IPS-18c (cell line): Measurements from ENCODE around the gene CCDC179.

ENCODE experiments used
- H3K4me3 ChIP-seq: 2 replicates; pipeline ENCODE4 v1.7.0; 2013; ENCODE audit warnings: low read depth, mild to moderate bottlenecking, low read length, moderate library complexity; ENCODE audit not compliant: insufficient read depth
- H3K9me3 ChIP-seq: one replicate; pipeline ENCODE4 v1.6.1; 2013; ENCODE audit warnings: mild to moderate bottlenecking, low read length, moderate library complexity; ENCODE audit not compliant: control insufficient read depth, insufficient read depth

Gene CCDC179

DNA sequence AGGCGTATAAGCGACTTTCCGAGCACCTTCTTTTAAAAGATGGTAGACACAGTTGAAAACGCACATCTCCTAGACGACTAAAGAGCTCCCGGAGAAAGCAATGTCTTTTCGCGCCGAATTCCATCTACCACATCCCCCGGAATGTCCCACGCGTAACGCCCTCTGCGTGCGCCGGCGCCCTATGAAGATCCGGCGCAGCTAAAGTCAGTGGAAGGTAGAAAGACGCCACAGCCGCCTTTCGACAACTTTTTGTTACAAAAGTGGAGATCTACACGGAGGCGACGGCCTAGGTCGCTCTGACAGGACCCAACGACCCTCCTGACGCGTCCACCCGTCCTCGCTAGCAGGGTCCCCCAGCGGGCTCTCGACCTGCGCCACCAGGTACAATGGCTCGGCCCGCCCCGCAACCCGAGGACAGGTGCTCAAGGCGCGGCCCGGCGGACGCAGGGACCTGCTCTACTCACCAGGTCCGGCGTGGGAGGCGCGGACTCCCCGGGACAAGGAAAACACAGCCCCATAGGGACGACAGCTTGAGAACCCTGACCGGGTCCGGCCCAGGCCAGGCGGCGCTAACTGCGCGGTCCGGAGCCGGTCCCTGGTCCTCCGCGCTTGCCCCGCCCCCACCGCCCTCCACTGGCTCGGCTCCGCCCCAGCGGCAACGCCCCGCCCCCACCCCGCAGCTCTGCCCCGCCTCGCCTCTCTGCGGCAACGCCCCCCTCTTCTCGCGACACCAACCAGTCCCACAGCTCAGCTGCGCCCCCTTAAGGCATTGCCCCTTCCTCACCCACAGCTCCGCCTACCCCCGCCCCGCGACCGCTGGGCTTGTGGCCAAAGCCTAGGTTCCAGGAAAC is 30.8 kb downstream of the CCDC179 start, which contains the start of gene SVIP:
Gene SVIP, minus strand, starts transcription at position 571 of the 851 bp plus-strand sequence. Its CDS starts 53 bp downstream, at position 518.
- peak within 1 kb of the TSS; percentile 86 for H3K4me3 ChIP-seq
- H3K9me3 ChIP-seq: no peaks in the 10 kb centered on the region

DNA sequence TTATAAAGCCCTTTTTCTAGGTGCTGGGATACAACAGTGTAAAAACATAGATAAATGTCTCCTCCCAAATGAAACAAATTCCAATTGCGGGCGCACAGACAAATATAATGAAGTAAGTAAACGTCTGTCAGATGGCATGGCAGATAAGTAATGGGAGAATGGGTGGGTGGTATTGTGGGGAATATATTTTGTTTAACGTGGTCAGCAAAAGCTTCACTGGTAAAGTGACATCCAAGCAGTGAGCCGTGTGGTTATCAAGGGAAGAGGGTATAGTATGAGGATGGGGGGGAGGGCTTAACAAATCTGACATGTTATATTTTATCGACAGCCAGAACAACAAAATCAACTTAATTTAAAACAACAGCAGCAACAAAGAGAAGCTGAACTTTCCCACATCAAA is 31.9 kb downstream of the CCDC179 start:
- Histone ChIP-seq H3K4me3 (no peak overlapping the region), H3K9me3 (no peaks in the 10 kb centered on the region)

DNA sequence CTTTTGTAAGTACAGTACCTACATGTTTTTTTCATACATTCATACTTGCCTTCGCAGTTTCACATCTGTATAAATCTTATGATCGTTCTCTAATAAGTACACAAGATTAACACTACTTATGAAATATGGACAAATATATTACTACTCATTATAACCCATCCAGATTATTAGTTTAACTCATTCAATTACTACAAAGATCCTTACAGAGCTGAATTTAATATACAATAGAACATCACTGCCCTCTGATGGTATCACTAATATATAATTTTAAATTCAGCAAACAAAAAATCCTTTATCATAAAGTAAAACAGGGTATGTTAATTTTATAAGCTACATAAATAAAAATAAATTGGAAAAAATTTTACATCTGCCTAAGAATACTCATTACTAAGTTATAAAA is 38.1 kb downstream of the CCDC179 start:
- Histone ChIP-seq H3K4me3 (no peak overlapping the region), H3K9me3 (no peaks in the 10 kb centered on the region)

DNA sequence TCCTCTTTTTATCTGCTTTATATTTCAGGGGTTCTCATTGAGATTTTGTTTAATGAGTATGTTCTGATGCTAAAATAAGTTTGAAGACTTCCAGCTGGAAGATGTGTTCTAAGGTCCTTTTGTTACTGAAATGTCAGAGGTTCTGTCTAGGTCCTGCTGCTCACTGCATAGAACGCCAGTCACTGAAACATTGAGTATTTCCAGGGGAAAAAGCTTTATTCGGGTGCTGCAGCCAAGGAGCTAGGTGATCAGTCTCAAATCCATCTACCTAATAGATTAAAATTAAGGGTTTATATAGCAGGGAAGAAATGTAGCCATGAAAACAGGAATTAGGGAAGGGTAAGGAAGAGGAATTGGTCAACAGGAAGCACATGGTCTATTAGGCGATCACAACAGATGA is 50.4 kb downstream of the CCDC179 start:
- Histone ChIP-seq H3K9me3 (no peaks in the 10 kb centered on the region), H3K4me3 (no peak overlapping the region)

DNA sequence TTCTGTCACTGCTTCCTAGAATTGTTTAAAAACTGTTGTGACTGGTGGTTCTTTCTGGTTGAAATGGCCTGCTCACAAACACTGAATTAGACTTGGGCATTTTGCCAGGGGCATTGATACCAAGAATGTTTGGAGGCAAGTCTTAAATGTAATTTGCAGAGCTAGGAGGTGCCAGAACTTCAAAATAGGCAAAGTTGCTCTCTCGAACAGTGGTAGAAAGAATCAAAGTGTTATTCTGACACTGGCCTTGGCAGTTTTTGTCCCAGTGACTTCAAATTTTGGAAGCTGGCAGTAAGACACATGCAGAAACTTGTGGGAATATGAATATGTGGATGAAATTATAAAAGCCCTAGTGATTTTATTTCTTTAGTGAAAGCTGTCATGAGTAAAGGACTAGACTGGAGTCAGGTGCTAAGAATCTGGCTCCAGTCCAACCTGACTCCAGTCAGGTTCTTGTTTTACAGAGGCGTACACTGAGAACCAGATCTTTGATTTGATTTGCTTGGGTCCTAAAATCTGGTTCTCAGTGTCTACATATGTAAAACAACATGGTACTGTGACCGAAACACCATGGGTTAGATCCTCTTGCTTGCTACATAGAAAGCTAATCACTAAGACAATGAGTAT is 51.6 kb downstream of the CCDC179 start:
- no peak overlapping the region for H3K4me3 ChIP-seq

DNA sequence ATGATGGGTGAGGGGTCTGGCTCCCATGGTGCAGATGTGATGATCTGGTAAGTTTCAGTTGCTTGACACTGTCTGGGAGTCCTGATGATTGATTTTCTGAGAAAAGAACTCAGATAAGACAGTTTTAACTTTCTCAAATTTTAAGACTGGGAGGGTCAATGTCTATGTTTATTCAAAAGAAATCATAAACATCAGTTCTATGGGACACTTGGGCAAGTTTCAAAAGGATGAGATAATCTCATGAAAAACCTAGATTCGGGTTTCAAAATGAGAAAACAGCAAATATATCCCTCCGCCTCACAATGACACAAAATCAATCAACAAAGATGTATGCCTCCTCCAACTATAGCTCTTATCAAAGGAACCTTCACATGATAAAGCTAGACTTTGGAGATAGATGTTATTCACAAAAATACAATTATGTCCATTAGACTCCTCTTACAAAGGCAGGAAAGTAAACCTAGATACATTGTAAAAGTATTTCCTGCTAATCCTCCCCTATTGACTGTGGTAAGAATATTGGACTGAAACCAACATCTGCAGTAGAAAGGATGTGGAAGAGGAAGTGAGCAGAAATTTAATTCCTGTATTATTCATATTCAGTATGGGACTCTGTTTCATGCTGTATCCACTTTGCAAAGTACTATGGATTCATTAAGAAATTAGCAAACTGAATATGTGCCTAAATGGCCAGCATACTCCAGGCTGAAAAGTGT is 52.3 kb downstream of the CCDC179 start:
- Histone ChIP-seq H3K9me3 (no peaks in the 10 kb centered on the region), H3K4me3 (no peak overlapping the region)

More for the DNA sequence above, 51.6 kb downstream of the CCDC179 start:
- H3K9me3 ChIP-seq: no peaks in the 10 kb centered on the region

DNA sequence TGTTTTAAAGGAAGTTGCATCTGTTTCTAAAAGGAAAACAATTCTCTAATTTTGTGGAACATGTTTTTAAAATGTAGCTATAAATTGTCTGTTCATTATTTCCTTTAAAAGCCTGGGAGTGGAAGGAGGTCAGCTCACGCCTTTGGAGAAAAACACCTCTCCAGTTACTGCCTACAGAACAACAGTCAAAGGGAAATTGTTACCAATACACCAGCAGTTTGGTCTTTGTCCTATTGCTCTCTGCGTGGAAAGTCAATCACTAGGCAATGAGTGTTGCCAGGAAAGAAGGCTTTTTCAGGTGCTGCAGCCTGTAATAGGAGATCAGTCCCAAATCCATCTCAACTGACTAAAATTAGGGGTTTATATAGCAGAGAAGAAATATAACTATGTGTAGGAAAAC is 52.9 kb downstream of the CCDC179 start:
- H3K9me3 ChIP-seq: no peaks in the 10 kb centered on the region
- H3K4me3 ChIP-seq: no peak overlapping the region

DNA sequence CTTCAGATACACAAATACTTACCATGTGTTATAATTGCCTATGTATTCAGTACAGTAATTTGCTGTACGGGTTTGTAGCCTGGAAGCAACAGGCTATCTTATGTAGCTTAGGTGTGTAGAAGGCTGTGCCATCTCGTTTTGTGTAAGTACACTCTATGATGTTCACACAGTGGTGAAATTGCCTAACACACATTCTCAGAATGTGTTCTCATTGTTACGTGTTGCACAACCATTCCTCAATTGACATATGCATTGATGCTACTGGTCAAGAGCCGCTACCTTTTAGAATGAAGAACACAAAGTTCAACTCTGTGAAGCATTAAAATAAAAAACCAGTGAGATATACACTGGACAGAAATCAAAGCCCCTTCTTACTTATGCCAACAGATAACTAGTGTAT is 57.4 kb downstream of the CCDC179 start:
- Histone ChIP-seq H3K9me3 (no peaks in the 10 kb centered on the region), H3K4me3 (no peak overlapping the region)

DNA sequence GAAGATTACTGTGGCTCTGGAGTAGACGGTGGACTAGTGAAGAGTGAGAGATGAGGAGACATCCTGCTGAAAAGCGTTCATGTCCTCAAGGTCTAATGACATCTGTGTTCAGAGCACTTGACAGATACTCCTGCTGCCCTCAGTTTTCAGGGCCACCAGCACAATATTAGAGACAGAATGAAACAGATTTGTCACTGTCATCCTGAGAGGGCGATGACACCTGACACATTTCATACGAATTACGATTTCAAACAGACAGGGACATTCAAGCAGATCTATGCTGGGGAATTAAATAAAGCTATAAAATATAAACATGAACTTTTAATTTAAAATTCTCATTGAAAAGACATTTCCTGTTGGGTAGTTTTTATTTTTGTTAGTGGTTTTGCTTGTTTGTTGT is 59.8 kb downstream of the CCDC179 start:
- H3K9me3 ChIP-seq: no peaks in the 10 kb centered on the region
- no peak overlapping the region for H3K4me3 ChIP-seq

DNA sequence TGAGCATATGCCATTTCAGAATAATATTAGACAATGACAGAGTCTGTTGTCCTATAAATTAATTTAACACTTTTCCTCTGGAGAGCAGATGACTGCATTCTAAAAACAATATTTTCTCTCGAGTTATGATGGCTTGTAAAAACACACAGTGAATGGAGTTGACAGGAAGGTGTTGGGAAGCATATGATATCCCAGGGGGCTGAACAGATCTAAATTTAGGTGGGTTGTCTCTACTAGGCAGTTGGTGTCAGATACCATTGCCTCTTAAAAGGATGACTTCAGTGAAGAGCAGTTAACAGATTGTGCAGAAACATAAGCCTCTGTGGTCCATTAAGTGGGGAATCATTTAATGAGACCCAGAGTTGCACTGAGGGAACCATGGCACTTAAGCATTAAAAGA is 61.4 kb downstream of the CCDC179 start:
- no peak overlapping the region for H3K4me3 ChIP-seq
- no peaks in the 10 kb centered on the region for H3K9me3 ChIP-seq

DNA sequence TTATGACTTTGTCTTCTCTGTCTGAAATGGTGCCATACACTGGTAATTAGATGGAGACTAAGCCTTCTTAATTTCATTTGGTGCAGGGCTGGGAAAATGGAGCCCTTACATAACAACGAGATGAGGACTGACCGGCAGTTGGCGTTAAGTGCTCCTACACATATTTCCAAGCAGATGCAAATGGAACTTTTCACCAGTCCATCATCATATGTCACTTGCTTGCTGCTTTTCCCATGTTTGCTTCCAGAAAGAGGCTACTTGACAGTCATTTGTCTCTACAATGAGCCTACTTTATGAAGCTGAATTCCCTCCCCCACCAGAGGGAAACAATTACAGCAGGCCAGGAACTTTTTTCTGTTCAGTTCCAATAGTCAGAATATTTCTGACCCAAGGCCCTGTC is 63.2 kb downstream of the CCDC179 start:
- H3K4me3 ChIP-seq: no peak overlapping the region

More for the DNA sequence above, 63.2 kb downstream of the CCDC179 start:
- H3K9me3 ChIP-seq: no peaks in the 10 kb centered on the region
